ENCODE data around the gene ARHGEF3.

The ARHGEF3 gene

GRCh38 chr3:56795097-56795828, 6.5 kb downstream of the ARHGEF3 start:
- no peak for DNase-seq

GRCh38 chr3:56792193-56792592, 9.6 kb downstream of the ARHGEF3 start:
- DNase-seq = no peak

- DNase-seq = no peak
Measured at GRCh38 chr3:56790016-56790821, 11.5 kb downstream of the ARHGEF3 start.

GRCh38 chr3:56789076-56789475, 12.7 kb downstream of the ARHGEF3 start:
- DNase-seq = no peak

GRCh38 chr3:56788521-56788920, 13.2 kb downstream of the ARHGEF3 start:
- DNase-seq = no peak

- no peak for DNase-seq
Measured at GRCh38 chr3:56787784-56788256, 13.9 kb downstream of the ARHGEF3 start.

GRCh38 chr3:56787258-56787775, 14.4 kb downstream of the ARHGEF3 start:
- no peak for DNase-seq

GRCh38 chr3:56785499-56785898, 16.2 kb downstream of the ARHGEF3 start:
- no peak for DNase-seq

- DNase-seq = no peak
Measured at GRCh38 chr3:56784448-56785001, 17.2 kb downstream of the ARHGEF3 start.

- DNase-seq = no peak
Measured at GRCh38 chr3:56783644-56784447, 17.9 kb downstream of the ARHGEF3 start.

- no peak for DNase-seq
Measured at GRCh38 chr3:56782906-56783305, 18.8 kb downstream of the ARHGEF3 start.

- no peak for DNase-seq
Measured at GRCh38 chr3:56782215-56782614, 19.5 kb downstream of the ARHGEF3 start.

GRCh38 chr3:56781762-56782161, 20.0 kb downstream of the ARHGEF3 start:
- no peak for DNase-seq

- DNase-seq = no peak
Measured at GRCh38 chr3:56780936-56781335, 20.8 kb downstream of the ARHGEF3 start.

- DNase-seq = no peak
Measured at GRCh38 chr3:56778893-56779292, 22.9 kb downstream of the ARHGEF3 start.

GRCh38 chr3:56776556-56776950, 25.2 kb downstream of the ARHGEF3 start:
- DNase-seq = no peak

- DNase-seq = no peak
Measured at GRCh38 chr3:56775838-56776555, 25.8 kb downstream of the ARHGEF3 start.

- no peak for DNase-seq
Measured at GRCh38 chr3:56775445-56775837, 26.3 kb downstream of the ARHGEF3 start.

GRCh38 chr3:56773986-56774385, 27.8 kb downstream of the ARHGEF3 start:
- no peak for DNase-seq

- DNase-seq = no peak
Measured at GRCh38 chr3:56772952-56773938, 28.5 kb downstream of the ARHGEF3 start.

- DNase-seq = no peak
Measured at GRCh38 chr3:56771376-56771775, 30.4 kb downstream of the ARHGEF3 start.

Measured in NCI-H2107 (cell line).